ENCODE measurements around the gene GABRA5. TPM values are rescaled to one million over a fixed set of nuclear protein-coding genes. Genes with fewer than 3 reads are reported as not detected.

GABRA5 gene
- total RNA-seq, 1 experiment from 2014 or later, result not detected

DNA sequence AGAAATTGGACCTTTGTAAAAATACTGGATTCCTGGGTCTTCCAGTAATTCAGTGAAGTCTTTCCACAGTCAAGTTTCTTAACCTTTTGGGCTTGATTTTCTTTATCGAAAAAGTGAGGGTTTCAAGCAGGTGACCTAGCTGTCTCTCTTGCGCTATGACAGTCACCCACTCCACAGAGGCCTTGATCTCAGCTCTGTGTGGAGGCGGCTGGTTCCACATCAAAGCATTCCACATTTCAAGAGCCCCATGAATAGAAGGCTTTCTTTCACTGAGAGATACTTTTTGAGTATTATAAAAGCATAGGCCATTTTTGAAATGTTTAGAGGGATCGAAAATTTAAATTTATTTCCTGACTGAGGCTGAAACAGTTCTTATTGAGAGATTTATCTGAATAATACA is 43.9 kb downstream of the GABRA5 start:
- no peak for DNase-seq
- H3K4me3 Mint-ChIP-seq (ENCODE audit: unreplicated experiment), result no peak overlapping the region
- peaks cover 1% of the 10 kb centered on the region; the same call in 1 of the 2 replicates for H3K9me3 ChIP-seq
- H3K4me3 ChIP-seq (ENCODE audit: low read depth, low read length), result no peak overlapping the region
- ChIA-PET POLR2A (no interaction called here), CTCF (no interaction called here)
- H3K27me3 Mint-ChIP-seq (ENCODE audit: insufficient read depth, unreplicated experiment), result peaks cover 2% of the 10 kb centered on the region
- no peak for TF ChIP-seq CTCF (IDR thresholded peaks at IDR 0.05; ENCODE audit: insufficient read depth in 1 of 2, low read depth in 1 of 2, low read length in 1 of 2, severe bottlenecking in 1 of 2, unreplicated experiment in 1 of 2)
- H3K36me3 Mint-ChIP-seq (ENCODE audit: insufficient read depth, unreplicated experiment), result no peaks in the 10 kb centered on the region
- H3K36me3 ChIP-seq (ENCODE audit: control insufficient read depth, insufficient read depth, low read length), result no peaks in the 10 kb centered on the region
- no TSS peak for BruUV-seq (replicated peaks)
- peaks cover 9% of the 10 kb centered on the region for H3K9me3 Mint-ChIP-seq (ENCODE audit: unreplicated experiment)
- intact Hi-C loops (cut with micrococcal nuclease; ENCODE audit: unreplicated experiment), result no loop called here
- H3K4me1 Mint-ChIP-seq (ENCODE audit: low read depth, unreplicated experiment), result no peaks in the 10 kb centered on the region
- no peak overlapping the region for H3K27ac Mint-ChIP-seq (ENCODE audit: unreplicated experiment)
- no peaks in the 10 kb centered on the region for H3K27me3 ChIP-seq (replicated peaks; ENCODE audit: control insufficient read depth, insufficient read depth, low read length)
- H3K4me1 ChIP-seq, result no peaks in the 10 kb centered on the region

- Mint-ChIP-seq H3K27ac (ENCODE audit: unreplicated experiment) (no peak overlapping the region), H3K4me3 (ENCODE audit: unreplicated experiment) (no peak overlapping the region), H3K27me3 (ENCODE audit: insufficient read depth, unreplicated experiment) (no peaks in the 10 kb centered on the region), H3K36me3 (ENCODE audit: insufficient read depth, unreplicated experiment) (no peaks in the 10 kb centered on the region), H3K9me3 (ENCODE audit: unreplicated experiment) (no peaks in the 10 kb centered on the region), H3K4me1 (ENCODE audit: low read depth, unreplicated experiment) (no peaks in the 10 kb centered on the region)
- ChIA-PET CTCF (no interaction called here), POLR2A (no interaction called here)
- H3K4me3 ChIP-seq (ENCODE audit: low read depth, low read length), result no peak overlapping the region
- no peaks in the 10 kb centered on the region for H3K4me1 ChIP-seq
- no peaks in the 10 kb centered on the region for H3K36me3 ChIP-seq (ENCODE audit: control insufficient read depth, insufficient read depth, low read length)
- H3K27me3 ChIP-seq (replicated peaks; ENCODE audit: control insufficient read depth, insufficient read depth, low read length), result no peaks in the 10 kb centered on the region
- no peak for TF ChIP-seq CTCF (IDR thresholded peaks at IDR 0.05; ENCODE audit: insufficient read depth in 1 of 2, low read depth in 1 of 2, low read length in 1 of 2, severe bottlenecking in 1 of 2, unreplicated experiment in 1 of 2)
- no TSS peak for BruUV-seq (replicated peaks)
- intact Hi-C loops (cut with micrococcal nuclease; ENCODE audit: unreplicated experiment), result no loop called here
- no peak for DNase-seq
- peaks cover 7% of the 10 kb centered on the region; the same call in 1 of the 2 replicates for H3K9me3 ChIP-seq
Measured at GRCh38 chr15:26921433-26921832, 54.6 kb downstream of the GABRA5 start.

GRCh38 chr15:26926081-26926480 is 59.2 kb downstream of the GABRA5 start:
- ChIA-PET POLR2A (no interaction called here), CTCF (no interaction called here)
- Histone ChIP-seq H3K4me1 (no peaks in the 10 kb centered on the region), H3K4me3 (ENCODE audit: low read depth, low read length) (no peak overlapping the region), H3K9me3 (0 out of 2 replicates have a peak, but pooled peaks cover 4% of the 10 kb centered on the region), H3K27me3 (replicated peaks; ENCODE audit: control insufficient read depth, insufficient read depth, low read length) (no peaks in the 10 kb centered on the region), H3K36me3 (ENCODE audit: control insufficient read depth, insufficient read depth, low read length) (no peaks in the 10 kb centered on the region)
- no peak overlapping the region for H3K4me3 Mint-ChIP-seq (ENCODE audit: unreplicated experiment)
- peaks cover 13% of the 10 kb centered on the region for H3K9me3 Mint-ChIP-seq (ENCODE audit: unreplicated experiment)
- no peak for TF ChIP-seq CTCF (IDR thresholded peaks at IDR 0.05; ENCODE audit: insufficient read depth in 1 of 2, low read depth in 1 of 2, low read length in 1 of 2, severe bottlenecking in 1 of 2, unreplicated experiment in 1 of 2)
- intact Hi-C loops (cut with micrococcal nuclease; ENCODE audit: unreplicated experiment), result no loop called here
- H3K36me3 Mint-ChIP-seq (ENCODE audit: insufficient read depth, unreplicated experiment), result no peaks in the 10 kb centered on the region
- BruUV-seq (replicated peaks), result no TSS peak
- H3K4me1 Mint-ChIP-seq (ENCODE audit: low read depth, unreplicated experiment), result no peaks in the 10 kb centered on the region
- no peaks in the 10 kb centered on the region for H3K27me3 Mint-ChIP-seq (ENCODE audit: insufficient read depth, unreplicated experiment)
- no peak for DNase-seq
- H3K27ac Mint-ChIP-seq (ENCODE audit: unreplicated experiment), result no peak overlapping the region

Data from Caco-2 (cell line).